K562 (cell line): Measurements from ENCODE around the gene IFITM2. TPM values are rescaled to one million over a fixed set of nuclear protein-coding genes. Genes with fewer than 3 reads are reported as not detected.

Experiments used
- ATF4 ChIP-seq: fragments of 450-650 bp; formaldehyde crosslinking; IDR thresholded peaks from 2 replicates; pipeline ENCODE4 v1.4.0; 2022; ENCODE audit warnings: mild to moderate bottlenecking, moderate library complexity
- E4F1 ChIP-seq: fragments of 250-450 bp; sonication (Bioruptor Pico); IDR thresholded peaks from 2 replicates; pipeline ENCODE4 v1.5.0; 2021; ENCODE audit warnings: mild to moderate bottlenecking, borderline replicate concordance
- ETS2 ChIP-seq: IDR thresholded peaks from 2 replicates; pipeline ENCODE4 v1.6.1; 2016; ENCODE audit warnings: borderline replicate concordance, missing genetic modification characterization, mild to moderate bottlenecking, moderate library complexity, missing compliant biosample characterization; ENCODE audit not compliant: poor library complexity, severe bottlenecking
- GTF3C2 ChIP-seq: IDR thresholded peaks from 3 replicates; pipeline ENCODE4 v1.6.1; 2011; ENCODE audit warnings: borderline replicate concordance, mild to moderate bottlenecking, moderate library complexity; ENCODE audit not compliant: insufficient read length; ENCODE audit errors: extremely low read depth
- IRF9 ChIP-seq: fragments of 450-650 bp; IDR thresholded peaks from 2 replicates; pipeline ENCODE4 v1.6.1; 2016; ENCODE audit warnings: missing biosample characterization, missing genetic modification characterization
- PHB ChIP-seq: fragments of 250-450 bp; sonication (Bioruptor Pico); IDR thresholded peaks from 2 replicates; pipeline ENCODE4 v1.5.0; 2021
- POU5F1 ChIP-seq: fragments of 150-350 bp; IDR thresholded peaks from 2 replicates; pipeline ENCODE4 v1.6.1; 2014; ENCODE audit warnings: borderline replicate concordance, low read length, low read depth, mild to moderate bottlenecking; ENCODE audit not compliant: partially characterized antibody
- REST ChIP-seq, 2 experiments: fragments of 450-650 bp; formaldehyde crosslinking in 1 of 2; IDR thresholded peaks; 2 replicates each; pipeline versions ENCODE4 v1.4.0 to v1.6.1; 2014 to 2020; ENCODE audit warnings: mild to moderate bottlenecking in 2 of 2, borderline replicate concordance in 1 of 2, low read depth in 1 of 2
- ZNF224 ChIP-seq: sonication (generic); formaldehyde crosslinking; IDR thresholded peaks from 2 replicates; pipeline ENCODE4 v1.8.0; 2022; ENCODE audit warnings: mild to moderate bottlenecking, missing genetic modification reagents
- polyA plus RNA-seq, 8 experiments: library from polyadenylated mRNA; depleted of rRNA in 4 of 8; stranded (reverse) in 5 of 8; unstranded in 3 of 8; fragments of >200 nt; fragmentation: Nextera tagmentation in 2 of 8; fragmentation: Illumina TruSeq in 1 of 8; extraction: Ambion mirVana in 2 of 8; extraction: Trizol in 1 of 8; gene quantifications; 2 replicates each; pipeline versions ENCODE4 v1.2.1 to v1.2.3, GENCODE V29; 2011 to 2014; ENCODE audit warnings: inconsistent platforms in 1 of 8, missing spikeins in 1 of 8
- total RNA-seq, 7 experiments: library from RNA; depleted of rRNA in 6 of 7; stranded (reverse); fragments of >200 nt in 6 of 7; fragmentation: Illumina TruSeq in 2 of 7; extraction: Trizol in 2 of 7; gene quantifications; 2 replicates each; pipeline versions ENCODE4 v1.2.1 to v1.2.3, GENCODE V29; 2011 to 2021; ENCODE audit warnings: low replicate concordance in 1 of 7

IFITM2 gene
- total and polyA plus RNA-seq, 9 of the 15 experiments (the other 6 are each of a cell fraction or from before 2014, with no cell fraction given) = 52.8 to 4,872 (median 356) TPM

GRCh38 chr11:316031-316701 is 8.6 kb downstream of the IFITM2 start (continued):
- TF ChIP-seq GTF3C2 (no peak), PHB (no peak), REST (IDR thresholded peaks at IDR 0.05; ENCODE audit: borderline replicate concordance) (peak; percentile 47; the same call in 1 of the 2 replicates), REST (CRISPR knock-in tag; IDR thresholded peaks at IDR 0.05; ENCODE audit: low read depth) (no peak), E4F1 (CRISPR knock-in tag) (no peak), POU5F1 (no peak), ZNF224 (CRISPR knock-in tag) (no peak), IRF9 (tag) (no peak), ATF4 (no peak), ETS2 (tag) (no peak)
